CD14-positive monocyte (primary cell): ENCODE measurements around the gene RAPGEF2. TPM values are rescaled to one million over a fixed set of nuclear protein-coding genes. Genes with fewer than 3 reads are reported as not detected.

Source experiments
- DNase-seq, 3 donors: peaks; one replicate each; pipeline ENCODE4 v3.0.0-alpha.2; 2011 to 2022
- H2AFZ ChIP-seq: 2 replicates; pipeline ENCODE4 v1.6.0; 2012; ENCODE audit warnings: mild to moderate bottlenecking, low read depth, low read length, inconsistent platforms; ENCODE audit not compliant: insufficient read depth, poor library complexity, severe bottlenecking
- H3K27ac ChIP-seq, 2 donors: 1 replicate in 1 of 2; 2 replicates in 1 of 2; pipeline ENCODE4 v1.5.1; 2012 to 2013; ENCODE audit warnings: low read length in 2 of 2, control low read depth in 1 of 2, inconsistent platforms in 1 of 2, low read depth in 1 of 2, mild to moderate bottlenecking in 1 of 2
- H3K27me3 ChIP-seq, 2 donors: one replicate each; pipeline versions ENCODE4 v1.6.0 to v1.6.1; 2011 to 2013; ENCODE audit warnings: low read length in 2 of 2; ENCODE audit not compliant: control insufficient read depth in 2 of 2, insufficient read depth in 2 of 2
- H3K36me3 ChIP-seq, 2 donors: replicated peaks in 1 of 2; 1 replicate in 1 of 2; 2 replicates in 1 of 2; pipeline versions ENCODE4 v1.5.1 to v1.6.1; 2012 to 2013; ENCODE audit warnings: low read length in 2 of 2, control low read depth in 1 of 2, inconsistent platforms in 1 of 2, mild to moderate bottlenecking in 1 of 2; ENCODE audit not compliant: insufficient read depth in 2 of 2, control insufficient read depth in 1 of 2
- H3K4me1 ChIP-seq, 2 donors: 1 replicate in 1 of 2; 2 replicates in 1 of 2; pipeline versions ENCODE4 v1.5.1 to v1.6.1; 2012 to 2013; ENCODE audit warnings: low read length in 2 of 2, control low read depth in 1 of 2, inconsistent platforms in 1 of 2, mild to moderate bottlenecking in 1 of 2, moderate library complexity in 1 of 2; ENCODE audit not compliant: insufficient read depth in 2 of 2, control insufficient read depth in 1 of 2
- H3K4me2 ChIP-seq: replicated peaks from 2 replicates; pipeline ENCODE3; 2012; ENCODE audit warnings: low read length, moderate library complexity, mild to moderate bottlenecking; ENCODE audit not compliant: poor library complexity, severe bottlenecking; ENCODE audit errors: extremely low read depth
- H3K4me3 ChIP-seq, 3 experiments: fragments of 200-600 bp in 1 of 3; sonication (generic) in 1 of 3; replicated peaks in 1 of 3; 1 replicate in 2 of 3; 2 replicates in 1 of 3; pipeline ENCODE4 v1.5.1; 2011 to 2013; ENCODE audit warnings: low read length in 3 of 3, mild to moderate bottlenecking in 3 of 3, control low read depth in 2 of 3, low read depth in 2 of 3, inconsistent platforms in 1 of 3, moderate library complexity in 1 of 3
- H3K79me2 ChIP-seq: 2 replicates; pipeline ENCODE4 v1.6.0; 2012; ENCODE audit warnings: mild to moderate bottlenecking, control low read depth, inconsistent platforms, low read length, moderate library complexity; ENCODE audit not compliant: insufficient read depth
- H3K9ac ChIP-seq: 2 replicates; pipeline ENCODE4 v1.6.0; 2017; ENCODE audit warnings: low read length, mild to moderate bottlenecking; ENCODE audit not compliant: insufficient read depth, poor library complexity, severe bottlenecking
- H3K9me3 ChIP-seq, 2 donors: replicated peaks in 1 of 2; 1 replicate in 1 of 2; 2 replicates in 1 of 2; pipeline versions ENCODE4 v1.5.1 to v1.6.1; 2012 to 2013; ENCODE audit warnings: low read length in 2 of 2, control low read depth in 1 of 2; ENCODE audit not compliant: control insufficient read depth in 1 of 2, insufficient read depth in 1 of 2
- H4K20me1 ChIP-seq: 2 replicates; pipeline ENCODE4 v1.6.0; 2012; ENCODE audit warnings: mild to moderate bottlenecking, low read length, control low read depth, moderate library complexity; ENCODE audit not compliant: insufficient read depth
- H3K27ac Mint-ChIP-seq, 7 donors: one replicate each; pipeline ENCODE4 v1.8.0; 2020; ENCODE audit warnings: mild to moderate bottlenecking in 7 of 7, mixed read lengths in 7 of 7, moderate library complexity in 6 of 7, inconsistent platforms in 2 of 7
- H3K27me3 Mint-ChIP-seq, 3 donors: one replicate each; pipeline ENCODE4 v1.8.0; 2021 to 2022; ENCODE audit warnings: low read depth in 3 of 3, mild to moderate bottlenecking in 3 of 3, mixed read lengths in 3 of 3, moderate library complexity in 3 of 3, inconsistent platforms in 1 of 3
- H3K36me3 Mint-ChIP-seq, 2 donors: one replicate each; pipeline ENCODE4 v1.8.0; 2020; ENCODE audit warnings: mixed read lengths in 2 of 2, inconsistent platforms in 1 of 2, mild to moderate bottlenecking in 1 of 2
- H3K4me1 Mint-ChIP-seq: one replicate; pipeline ENCODE4 v1.8.0; 2020; ENCODE audit warnings: mild to moderate bottlenecking, mixed read lengths
- H3K4me3 Mint-ChIP-seq, 2 donors: one replicate each; pipeline ENCODE4 v1.8.0; 2020; ENCODE audit warnings: mild to moderate bottlenecking in 2 of 2, mixed read lengths in 2 of 2, moderate library complexity in 1 of 2
- H3K9me3 Mint-ChIP-seq, 7 donors: one replicate each; pipeline ENCODE4 v1.8.0; 2020 to 2022; ENCODE audit warnings: mixed read lengths in 7 of 7, mild to moderate bottlenecking in 6 of 7, moderate library complexity in 6 of 7, inconsistent platforms in 2 of 7
- CTCF ChIP-seq: fragments of 200-600 bp; IDR thresholded peaks from one replicate; pipeline ENCODE4 v1.8.0; 2022; ENCODE audit warnings: antibody characterized with exemption, mild to moderate bottlenecking
- WGBS: methylation state at CpG from one replicate; pipeline ENCODE4 v1.1.5; 2013; ENCODE audit warnings: missing lambda C conversion rate; ENCODE audit not compliant: insufficient coverage; 5-methylcytosine and 5-hydroxymethylcytosine counted together
- intact Hi-C, 2 donors: fragments of 100-400 bp; cut with micrococcal nuclease; formaldehyde crosslinking; loops; one replicate each; pipeline versions ENCODE4 v1.15.0 to v1.15.1; 2023
- polyA plus RNA-seq, 3 donors: library from polyadenylated mRNA; depleted of rRNA in 1 of 3; unstranded in 2 of 3; stranded (reverse) in 1 of 3; fragments of 300-500 nt in 2 of 3; fragments of >200 nt in 1 of 3; fragmentation: Illumina TruSeq in 2 of 3; gene quantifications; 1 replicate in 2 of 3; 2 replicates in 1 of 3; pipeline ENCODE4 v1.2.3, GENCODE V29; 2012 to 2021

RAPGEF2 gene
- polyA plus RNA-seq, 3 donors, result 1.5 to 29.8 (median 2.0) TPM

GRCh38 chr4:159344877-159345276 is 242.0 kb downstream of the RAPGEF2 start:
- peaks cover 5 to 9% of the 10 kb centered on the region in 2 donors for H3K4me1 ChIP-seq
- Mint-ChIP-seq H3K9me3 (peaks cover 4 to 11% (median 6%) of the 10 kb centered on the region in 7 donors), H3K4me3 (no peak overlapping the region), H3K27ac (no peak overlapping the region), H3K27me3 (no peaks in the 10 kb centered on the region), H3K36me3 (peaks cover 73 to 74% of the 10 kb centered on the region in 2 donors), H3K4me1 (peaks cover 18% of the 10 kb centered on the region)
- H3K36me3 ChIP-seq, result peaks cover 59 to 93% of the 10 kb centered on the region in 2 donors
- no peak for TF ChIP-seq CTCF
- intact Hi-C loops, result no loop called here
- no peak overlapping the region for H3K9ac ChIP-seq
- WGBS, result 100% methylated on average over 4 of the region's 4 CpGs
- no peaks in the 10 kb centered on the region for H3K79me2 ChIP-seq
- DNase-seq, result no peak
- H4K20me1 ChIP-seq, result no peaks in the 10 kb centered on the region
- H2AFZ ChIP-seq, result no peak overlapping the region
- peaks cover 3 to 7% of the 10 kb centered on the region in 2 donors for H3K9me3 ChIP-seq
- no peaks in the 10 kb centered on the region for H3K27me3 ChIP-seq
- H3K4me3 ChIP-seq, result no peak overlapping the region
- H3K4me2 ChIP-seq, result no peak overlapping the region
- no peak overlapping the region for H3K27ac ChIP-seq

GRCh38 chr4:159346681-159347080 is 243.8 kb downstream of the RAPGEF2 start:
- Histone ChIP-seq H3K4me3 (no peak overlapping the region), H3K9ac (no peak overlapping the region), H3K79me2 (no peaks in the 10 kb centered on the region), H3K4me2 (no peak overlapping the region), H3K27me3 (no peaks in the 10 kb centered on the region), H3K36me3 (peaks cover 73 to 97% of the 10 kb centered on the region in 2 donors), H3K9me3 (peaks cover 3 to 7% of the 10 kb centered on the region in 2 donors), H3K27ac (no peak overlapping the region), H2AFZ (no peak overlapping the region), H3K4me1 (peaks cover under 1 to 2% of the 10 kb centered on the region in 2 donors), H4K20me1 (no peaks in the 10 kb centered on the region)
- H3K36me3 Mint-ChIP-seq, result peaks cover 77 to 82% of the 10 kb centered on the region in 2 donors
- H3K27ac Mint-ChIP-seq, result no peak overlapping the region
- DNase-seq, result no peak
- peaks cover 4 to 10% (median 6%) of the 10 kb centered on the region in 7 donors for H3K9me3 Mint-ChIP-seq
- no peaks in the 10 kb centered on the region for H3K27me3 Mint-ChIP-seq
- peaks cover 12% of the 10 kb centered on the region for H3K4me1 Mint-ChIP-seq
- H3K4me3 Mint-ChIP-seq, result no peak overlapping the region
- no peak for TF ChIP-seq CTCF
- intact Hi-C loops, result no loop called here
- 100% methylated on average over 1 of the region's 5 CpGs for WGBS
